Suprapubic skin (tissue), 4 donors: Measurements from ENCODE around the gene CAPN5. TPM values are rescaled to one million over a fixed set of nuclear protein-coding genes. Genes with fewer than 3 reads are reported as not detected.

ENCODE experiments used
- DNase-seq, 2 donors: peaks; one replicate each; pipeline ENCODE4 v3.0.0-alpha.2; 2019; ENCODE audit warnings: low spot score in 2 of 2
- H3K27ac ChIP-seq: fragments of 200-600 bp; sonication (generic); one replicate; pipeline ENCODE4 v1.5.1; 2019
- H3K27me3 ChIP-seq: fragments of 200-600 bp; sonication (generic); one replicate; pipeline ENCODE4 v1.5.1; 2019
- H3K36me3 ChIP-seq: fragments of 200-600 bp; sonication (generic); one replicate; pipeline ENCODE4 v1.5.1; 2019
- H3K4me1 ChIP-seq: fragments of 200-600 bp; sonication (generic); one replicate; pipeline ENCODE4 v1.5.1; 2019
- H3K4me3 ChIP-seq: fragments of 200-600 bp; sonication (generic); one replicate; pipeline ENCODE4 v1.5.1; 2019; ENCODE audit warnings: mild to moderate bottlenecking
- H3K9me3 ChIP-seq: fragments of 200-600 bp; sonication (generic); one replicate; pipeline ENCODE4 v1.5.1; 2019
- EP300 ChIP-seq: sonication (generic); formaldehyde crosslinking; IDR thresholded peaks from one replicate; pipeline ENCODE4 v1.6.1; 2017; ENCODE audit warnings: antibody characterized with exemption
- POLR2A ChIP-seq, 2 donors: fragments of 450-650 bp; IDR thresholded peaks; one replicate each; pipeline ENCODE4 v1.6.1; 2017; ENCODE audit warnings: antibody characterized with exemption in 2 of 2, mild to moderate bottlenecking in 2 of 2, moderate library complexity in 2 of 2
- POLR2AphosphoS5 ChIP-seq, 3 donors: sonication (generic); formaldehyde crosslinking; IDR thresholded peaks; one replicate each; pipeline ENCODE4 v1.6.1; 2017; ENCODE audit warnings: antibody characterized with exemption in 3 of 3
- WGBS: methylation state at CpG from one replicate; pipeline ENCODE4 v1.1.5; 2018; 5-methylcytosine and 5-hydroxymethylcytosine counted together
- total RNA-seq, 4 donors: library from RNA; depleted of rRNA; stranded (reverse); fragments of >200 nt; gene quantifications; one replicate each; pipeline ENCODE4 v1.1.0, GENCODE V29; 2016
- TF ChIP-seq, protein P1 (sequence below), 2 donors: fragments of 200-600 bp in 1 of 2; fragments of 450-650 bp in 1 of 2; sonication (generic) in 1 of 2; IDR thresholded peaks; one replicate each; pipeline ENCODE4 v1.5.1; 2016 to 2019; ENCODE audit warnings: antibody characterized with exemption in 2 of 2, mild to moderate bottlenecking in 1 of 2, moderate library complexity in 1 of 2

CAPN5 gene
- total RNA-seq, 4 donors from 2014 or later: 0.87 to 2.0 (median 1.1) TPM

DNA sequence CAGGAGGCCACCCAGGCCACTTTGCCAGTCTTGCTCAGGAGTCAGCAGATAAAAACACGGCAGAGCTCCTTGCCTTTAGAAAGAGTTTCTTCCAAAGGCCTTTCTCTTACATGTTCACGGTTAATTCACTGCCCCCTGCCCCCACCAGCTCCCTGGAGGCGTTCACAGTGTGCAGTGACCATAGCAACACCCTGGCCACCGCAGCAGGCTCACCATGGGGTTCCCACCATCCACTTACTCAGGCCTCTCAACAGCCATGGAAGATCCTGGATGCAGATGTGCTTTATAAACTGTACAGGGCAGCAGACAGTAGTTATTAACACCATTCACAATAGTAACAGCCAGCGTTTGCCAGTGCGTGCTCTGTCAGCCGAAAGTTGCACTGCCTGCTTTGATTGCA, 50.7 kb downstream of the CAPN5 start:
- no peak for DNase-seq
- 89% methylated on average over 4 of the region's 7 CpGs for WGBS
- Histone ChIP-seq H3K4me1 (no peaks in the 10 kb centered on the region), H3K27ac (no peak overlapping the region), H3K4me3 (no peak overlapping the region), H3K27me3 (no peaks in the 10 kb centered on the region), H3K9me3 (no peaks in the 10 kb centered on the region), H3K36me3 (peaks cover 30% of the 10 kb centered on the region)
- TF ChIP-seq POLR2A (IDR thresholded peaks at IDR 0.05): no peak
- no peak for TF ChIP-seq POLR2AphosphoS5 (IDR thresholded peaks at IDR 0.05)
- TF ChIP-seq, protein P1, sequence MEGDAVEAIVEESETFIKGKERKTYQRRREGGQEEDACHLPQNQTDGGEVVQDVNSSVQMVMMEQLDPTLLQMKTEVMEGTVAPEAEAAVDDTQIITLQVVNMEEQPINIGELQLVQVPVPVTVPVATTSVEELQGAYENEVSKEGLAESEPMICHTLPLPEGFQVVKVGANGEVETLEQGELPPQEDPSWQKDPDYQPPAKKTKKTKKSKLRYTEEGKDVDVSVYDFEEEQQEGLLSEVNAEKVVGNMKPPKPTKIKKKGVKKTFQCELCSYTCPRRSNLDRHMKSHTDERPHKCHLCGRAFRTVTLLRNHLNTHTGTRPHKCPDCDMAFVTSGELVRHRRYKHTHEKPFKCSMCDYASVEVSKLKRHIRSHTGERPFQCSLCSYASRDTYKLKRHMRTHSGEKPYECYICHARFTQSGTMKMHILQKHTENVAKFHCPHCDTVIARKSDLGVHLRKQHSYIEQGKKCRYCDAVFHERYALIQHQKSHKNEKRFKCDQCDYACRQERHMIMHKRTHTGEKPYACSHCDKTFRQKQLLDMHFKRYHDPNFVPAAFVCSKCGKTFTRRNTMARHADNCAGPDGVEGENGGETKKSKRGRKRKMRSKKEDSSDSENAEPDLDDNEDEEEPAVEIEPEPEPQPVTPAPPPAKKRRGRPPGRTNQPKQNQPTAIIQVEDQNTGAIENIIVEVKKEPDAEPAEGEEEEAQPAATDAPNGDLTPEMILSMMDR (IDR thresholded peaks at IDR 0.05): no peak
- TF ChIP-seq EP300: no peak

DNA sequence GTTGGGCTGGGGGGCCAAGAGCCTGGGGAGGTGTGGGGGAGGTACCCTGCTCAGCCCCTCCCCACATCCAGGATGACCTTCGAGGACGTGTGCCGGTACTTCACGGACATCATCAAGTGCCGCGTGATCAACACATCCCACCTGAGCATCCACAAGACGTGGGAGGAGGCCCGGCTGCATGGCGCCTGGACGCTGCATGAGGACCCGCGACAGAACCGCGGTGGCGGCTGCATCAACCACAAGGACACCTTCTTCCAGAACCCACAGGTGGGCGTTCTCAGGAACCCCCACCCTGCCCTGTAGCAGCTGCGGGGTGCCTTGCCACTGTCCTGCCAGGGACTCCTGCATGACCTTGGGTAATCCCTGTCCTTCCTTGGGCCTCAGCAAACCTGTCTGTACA, 51.3 kb downstream of the CAPN5 start:
- H3K27ac ChIP-seq: no peak overlapping the region
- H3K4me3 ChIP-seq: no peak overlapping the region
- no peaks in the 10 kb centered on the region for H3K4me1 ChIP-seq
- H3K27me3 ChIP-seq: no peaks in the 10 kb centered on the region
- DNase-seq: no peak
- TF ChIP-seq, protein P1 (IDR thresholded peaks at IDR 0.05): no peak
- no peak for TF ChIP-seq POLR2A (IDR thresholded peaks at IDR 0.05)
- TF ChIP-seq POLR2AphosphoS5 (IDR thresholded peaks at IDR 0.05): no peak
- no peak for TF ChIP-seq EP300
- peaks cover 34% of the 10 kb centered on the region for H3K36me3 ChIP-seq
- 86% methylated on average over 10 of the region's 17 CpGs for WGBS
- no peaks in the 10 kb centered on the region for H3K9me3 ChIP-seq

DNA sequence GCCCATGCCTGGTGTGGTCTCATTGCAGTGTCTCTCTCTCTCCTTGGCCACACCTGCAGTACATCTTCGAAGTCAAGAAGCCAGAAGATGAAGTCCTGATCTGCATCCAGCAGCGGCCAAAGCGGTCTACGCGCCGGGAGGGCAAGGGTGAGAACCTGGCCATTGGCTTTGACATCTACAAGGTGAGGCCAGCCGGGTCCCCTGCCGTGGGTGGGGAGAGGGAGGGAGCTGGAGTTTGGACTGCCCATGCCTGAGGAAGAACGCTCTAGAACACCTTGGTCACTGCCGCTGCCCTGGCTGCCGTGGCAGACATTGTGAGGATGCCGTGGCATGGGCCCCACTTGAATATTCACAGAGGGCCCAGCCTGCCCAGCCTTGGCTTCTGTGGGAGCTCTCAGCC, 52.2 kb downstream of the CAPN5 start:
- H3K9me3 ChIP-seq: no peaks in the 10 kb centered on the region
- no peaks in the 10 kb centered on the region for H3K4me1 ChIP-seq
- no peaks in the 10 kb centered on the region for H3K27me3 ChIP-seq
- TF ChIP-seq POLR2AphosphoS5 (IDR thresholded peaks at IDR 0.05) (no peak), EP300 (no peak), POLR2A (IDR thresholded peaks at IDR 0.05) (no peak)
- TF ChIP-seq, protein P1 (IDR thresholded peaks at IDR 0.05): no peak
- DNase-seq: no peak
- H3K27ac ChIP-seq: no peak overlapping the region
- H3K36me3 ChIP-seq: peaks cover 34% of the 10 kb centered on the region
- 91% methylated on average over 12 of the region's 12 CpGs for whole genome bisulfite sequencing
- H3K4me3 ChIP-seq: no peak overlapping the region

DNA sequence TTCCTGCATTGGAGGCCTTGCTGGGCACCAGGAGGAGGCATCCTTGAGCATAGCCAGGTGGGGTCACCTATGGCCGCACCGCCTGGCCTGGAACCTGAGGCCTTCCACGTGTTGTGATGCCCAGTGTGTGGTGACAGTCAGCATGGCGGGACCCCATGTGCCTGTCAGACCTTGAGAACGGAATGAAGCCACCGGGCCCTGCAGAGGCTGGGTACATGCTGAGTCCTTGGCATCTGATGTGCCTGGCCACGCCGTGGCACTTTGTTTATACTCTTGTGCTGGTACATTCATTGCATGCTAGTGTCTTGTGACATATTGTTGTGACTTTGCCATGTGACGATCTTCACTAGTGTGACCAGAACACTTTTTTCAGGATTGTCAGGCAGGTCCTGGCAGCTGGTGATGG, 52.8 kb downstream of the CAPN5 start:
- Histone ChIP-seq H3K9me3 (no peaks in the 10 kb centered on the region), H3K4me1 (no peaks in the 10 kb centered on the region), H3K4me3 (no peak overlapping the region), H3K27me3 (no peaks in the 10 kb centered on the region), H3K36me3 (peaks cover 34% of the 10 kb centered on the region), H3K27ac (no peak overlapping the region)
- WGBS: 92% methylated on average over 6 of the region's 9 CpGs
- TF ChIP-seq POLR2A (IDR thresholded peaks at IDR 0.05) (no peak), EP300 (no peak), POLR2AphosphoS5 (IDR thresholded peaks at IDR 0.05) (no peak)
- TF ChIP-seq, protein P1 (IDR thresholded peaks at IDR 0.05): no peak
- DNase-seq: no peak

DNA sequence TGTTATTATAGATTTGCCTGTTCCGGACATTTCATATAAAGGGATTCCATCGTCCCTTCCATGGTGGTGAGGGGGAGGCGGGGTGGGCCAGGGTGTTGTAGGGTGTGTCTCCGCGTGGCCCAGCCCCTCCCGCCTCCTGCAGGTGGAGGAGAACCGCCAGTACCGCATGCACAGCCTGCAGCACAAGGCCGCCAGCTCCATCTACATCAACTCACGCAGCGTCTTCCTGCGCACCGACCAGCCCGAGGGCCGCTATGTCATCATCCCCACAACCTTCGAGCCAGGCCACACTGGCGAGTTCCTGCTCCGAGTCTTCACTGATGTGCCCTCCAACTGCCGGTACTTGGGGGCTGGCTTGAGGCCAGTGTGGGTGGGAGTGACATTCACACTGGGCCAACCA, 53.8 kb downstream of the CAPN5 start:
- no peak overlapping the region for H3K4me3 ChIP-seq
- TF ChIP-seq POLR2AphosphoS5 (IDR thresholded peaks at IDR 0.05) (no peak), EP300 (no peak), POLR2A (IDR thresholded peaks at IDR 0.05) (no peak)
- TF ChIP-seq, protein P1 (IDR thresholded peaks at IDR 0.05): no peak
- DNase-seq: no peak
- H3K36me3 ChIP-seq: peaks cover 34% of the 10 kb centered on the region
- H3K4me1 ChIP-seq: no peaks in the 10 kb centered on the region
- H3K27ac ChIP-seq: no peak overlapping the region
- no peaks in the 10 kb centered on the region for H3K27me3 ChIP-seq
- H3K9me3 ChIP-seq: no peaks in the 10 kb centered on the region
- WGBS: 90% methylated on average over 19 of the region's 19 CpGs
